DOHH2 (cell line): ENCODE data around the gene ZIC2.

Experiments
- H3F3A ChIP-seq: fragments of 200-600 bp; sonication (generic), shearing (Covaris generic); 2 replicates; pipeline ENCODE4 v1.6.0; 2016; ENCODE audit warnings: antibody characterized with exemption, mild to moderate bottlenecking; ENCODE audit not compliant: control insufficient read depth, insufficient read depth
- H3K27ac ChIP-seq: fragments of 200-600 bp; sonication (generic); 2 replicates; pipeline ENCODE4 v1.5.1; 2014; ENCODE audit warnings: low read depth, mild to moderate bottlenecking, low read length, moderate library complexity
- H3K27me3 ChIP-seq: fragments of 200-600 bp; sonication (generic); 2 replicates; pipeline ENCODE4 v1.6.1; 2014; ENCODE audit warnings: mild to moderate bottlenecking, low read length, mixed read lengths; ENCODE audit not compliant: control insufficient read depth
- H3K36me3 ChIP-seq: fragments of 200-600 bp; sonication (generic); 2 replicates; pipeline ENCODE4 v1.6.1; 2014; ENCODE audit warnings: mild to moderate bottlenecking, low read length, moderate library complexity, mixed read lengths; ENCODE audit not compliant: control insufficient read depth
- H3K4me1 ChIP-seq: fragments of 200-600 bp; sonication (generic); 2 replicates; pipeline ENCODE4 v1.6.1; 2014; ENCODE audit warnings: mild to moderate bottlenecking, low read length, mixed read lengths; ENCODE audit not compliant: control insufficient read depth
- H3K4me2 ChIP-seq: fragments of 200-600 bp; sonication (generic); 2 replicates; pipeline ENCODE4 v1.6.0; 2014; ENCODE audit warnings: mild to moderate bottlenecking, low read length, moderate library complexity
- H3K4me3 ChIP-seq: fragments of 200-600 bp; sonication (generic); 2 replicates; pipeline ENCODE4 v1.5.1; 2014; ENCODE audit warnings: mild to moderate bottlenecking, low read length, mixed read lengths
- H3K79me2 ChIP-seq: fragments of 200-600 bp; sonication (generic); 2 replicates; pipeline ENCODE4 v1.6.1; 2014; ENCODE audit warnings: mild to moderate bottlenecking, low read length, mixed read lengths; ENCODE audit not compliant: control insufficient read depth
- H3K9me2 ChIP-seq: fragments of 200-600 bp; sonication (generic); replicated peaks from 2 replicates; pipeline ENCODE4 v1.6.1; 2014; ENCODE audit warnings: mild to moderate bottlenecking, low read length, mixed read lengths; ENCODE audit not compliant: control insufficient read depth
- H3K9me3 ChIP-seq: fragments of 200-600 bp; sonication (generic); 2 replicates; pipeline ENCODE4 v1.6.1; 2014; ENCODE audit warnings: antibody characterized with exemption, low read length, mixed read lengths; ENCODE audit not compliant: control insufficient read depth, insufficient read depth
- H4K20me1 ChIP-seq: fragments of 200-600 bp; sonication (generic); 2 replicates; pipeline ENCODE4 v1.6.0; 2014; ENCODE audit warnings: low read depth, mild to moderate bottlenecking, antibody characterized with exemption, low read length, moderate library complexity; ENCODE audit not compliant: control insufficient read depth, insufficient read depth
- EZH2phosphoT487 ChIP-seq: fragments of 200-600 bp; sonication (generic); IDR thresholded peaks from 2 replicates; pipeline ENCODE4 v1.6.1; 2017; ENCODE audit warnings: borderline replicate concordance, mild to moderate bottlenecking, antibody characterized with exemption, low read length, moderate library complexity, mixed read lengths
- TF ChIP-seq, protein P1 (sequence below): fragments of 200-600 bp; sonication (generic); IDR thresholded peaks from one replicate; pipeline ENCODE4 v1.5.1; 2014; ENCODE audit warnings: antibody characterized with exemption, mild to moderate bottlenecking, low read depth, low read length; ENCODE audit not compliant: poor library complexity, severe bottlenecking

ZIC2 gene

DNA sequence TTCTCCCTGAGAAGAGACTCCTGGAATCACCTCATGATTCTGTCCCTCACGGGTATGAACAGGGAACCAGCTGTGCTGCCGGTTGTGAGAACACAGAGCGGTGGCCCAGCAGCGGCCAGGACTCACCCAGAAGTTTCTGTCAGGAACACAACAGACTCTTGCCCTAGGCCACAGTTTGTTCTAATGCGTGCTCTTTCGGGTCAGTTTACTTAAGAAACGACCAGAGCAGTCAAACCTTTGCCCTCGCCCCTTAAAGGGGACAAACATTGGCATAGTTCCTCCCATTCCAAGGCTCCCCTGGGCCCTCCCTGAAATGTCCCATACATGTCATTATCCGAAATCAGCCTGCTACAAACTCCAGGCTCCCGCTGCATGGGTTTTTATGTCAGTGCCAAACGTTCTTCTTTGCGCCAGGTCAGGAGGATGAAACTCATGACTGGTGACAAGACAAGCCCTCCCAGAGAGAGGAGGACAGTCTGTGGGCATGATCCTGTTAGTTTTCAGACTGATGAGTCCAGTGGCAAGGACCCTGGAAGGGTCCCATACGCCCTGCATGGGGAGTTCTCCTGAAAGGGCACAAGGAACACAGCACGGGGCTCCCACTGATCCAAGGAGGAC, 28.3 kb upstream of the ZIC2 start:
- Histone ChIP-seq H3K27ac (no peak overlapping the region), H3K36me3 (no peaks in the 10 kb centered on the region), H3F3A (no peaks in the 10 kb centered on the region), H3K4me2 (no peak overlapping the region), H3K9me3 (no peaks in the 10 kb centered on the region), H3K4me1 (no peaks in the 10 kb centered on the region), H3K9me2 (no peaks in the 10 kb centered on the region), H3K4me3 (no peak overlapping the region), H3K79me2 (no peaks in the 10 kb centered on the region), H3K27me3 (no peaks in the 10 kb centered on the region; the same call in 1 of the 2 replicates), H4K20me1 (no peaks in the 10 kb centered on the region)
- TF ChIP-seq, protein P1, sequence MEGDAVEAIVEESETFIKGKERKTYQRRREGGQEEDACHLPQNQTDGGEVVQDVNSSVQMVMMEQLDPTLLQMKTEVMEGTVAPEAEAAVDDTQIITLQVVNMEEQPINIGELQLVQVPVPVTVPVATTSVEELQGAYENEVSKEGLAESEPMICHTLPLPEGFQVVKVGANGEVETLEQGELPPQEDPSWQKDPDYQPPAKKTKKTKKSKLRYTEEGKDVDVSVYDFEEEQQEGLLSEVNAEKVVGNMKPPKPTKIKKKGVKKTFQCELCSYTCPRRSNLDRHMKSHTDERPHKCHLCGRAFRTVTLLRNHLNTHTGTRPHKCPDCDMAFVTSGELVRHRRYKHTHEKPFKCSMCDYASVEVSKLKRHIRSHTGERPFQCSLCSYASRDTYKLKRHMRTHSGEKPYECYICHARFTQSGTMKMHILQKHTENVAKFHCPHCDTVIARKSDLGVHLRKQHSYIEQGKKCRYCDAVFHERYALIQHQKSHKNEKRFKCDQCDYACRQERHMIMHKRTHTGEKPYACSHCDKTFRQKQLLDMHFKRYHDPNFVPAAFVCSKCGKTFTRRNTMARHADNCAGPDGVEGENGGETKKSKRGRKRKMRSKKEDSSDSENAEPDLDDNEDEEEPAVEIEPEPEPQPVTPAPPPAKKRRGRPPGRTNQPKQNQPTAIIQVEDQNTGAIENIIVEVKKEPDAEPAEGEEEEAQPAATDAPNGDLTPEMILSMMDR, result no peak
- no peak for TF ChIP-seq EZH2phosphoT487

DNA sequence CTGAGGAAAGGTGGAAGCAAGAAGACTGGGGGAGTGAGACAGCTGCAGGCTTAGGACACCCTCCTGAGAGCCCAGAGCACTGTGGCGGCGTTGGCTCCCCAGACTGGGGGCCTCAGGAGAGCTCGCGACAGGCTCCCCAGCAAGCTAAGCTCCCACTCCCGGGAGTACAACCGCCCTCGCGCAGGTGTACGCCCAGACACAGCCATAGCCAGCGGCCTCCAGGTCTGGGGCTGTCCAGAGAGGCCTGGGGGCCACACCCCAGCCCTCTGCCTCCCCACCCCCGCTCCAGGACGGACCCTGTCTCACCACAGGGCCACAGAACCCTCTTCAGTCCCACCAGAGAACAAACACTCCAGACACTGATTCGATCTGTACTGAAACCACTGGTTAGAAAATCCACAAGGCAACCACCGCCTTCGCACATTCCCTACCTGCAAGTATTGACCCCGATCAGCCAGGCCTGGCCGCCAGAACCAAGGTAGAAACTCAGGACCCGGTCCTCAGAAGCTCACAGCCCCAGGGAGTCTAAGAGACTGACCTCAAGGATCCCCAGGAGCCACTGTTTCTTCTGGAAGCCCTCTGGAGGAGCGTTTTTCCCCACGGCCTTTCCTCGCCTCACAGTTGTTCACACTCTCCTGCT, 26.4 kb upstream of the ZIC2 start:
- Histone ChIP-seq H3K9me3 (no peaks in the 10 kb centered on the region), H3K4me2 (no peak overlapping the region), H3K4me3 (no peak overlapping the region), H3F3A (no peaks in the 10 kb centered on the region), H4K20me1 (no peaks in the 10 kb centered on the region), H3K36me3 (no peaks in the 10 kb centered on the region), H3K27ac (no peak overlapping the region), H3K79me2 (no peaks in the 10 kb centered on the region), H3K4me1 (no peaks in the 10 kb centered on the region), H3K9me2 (no peaks in the 10 kb centered on the region), H3K27me3 (no peaks in the 10 kb centered on the region; the same call in 1 of the 2 replicates)
- no peak for TF ChIP-seq EZH2phosphoT487
- TF ChIP-seq, protein P1, result no peak

DNA sequence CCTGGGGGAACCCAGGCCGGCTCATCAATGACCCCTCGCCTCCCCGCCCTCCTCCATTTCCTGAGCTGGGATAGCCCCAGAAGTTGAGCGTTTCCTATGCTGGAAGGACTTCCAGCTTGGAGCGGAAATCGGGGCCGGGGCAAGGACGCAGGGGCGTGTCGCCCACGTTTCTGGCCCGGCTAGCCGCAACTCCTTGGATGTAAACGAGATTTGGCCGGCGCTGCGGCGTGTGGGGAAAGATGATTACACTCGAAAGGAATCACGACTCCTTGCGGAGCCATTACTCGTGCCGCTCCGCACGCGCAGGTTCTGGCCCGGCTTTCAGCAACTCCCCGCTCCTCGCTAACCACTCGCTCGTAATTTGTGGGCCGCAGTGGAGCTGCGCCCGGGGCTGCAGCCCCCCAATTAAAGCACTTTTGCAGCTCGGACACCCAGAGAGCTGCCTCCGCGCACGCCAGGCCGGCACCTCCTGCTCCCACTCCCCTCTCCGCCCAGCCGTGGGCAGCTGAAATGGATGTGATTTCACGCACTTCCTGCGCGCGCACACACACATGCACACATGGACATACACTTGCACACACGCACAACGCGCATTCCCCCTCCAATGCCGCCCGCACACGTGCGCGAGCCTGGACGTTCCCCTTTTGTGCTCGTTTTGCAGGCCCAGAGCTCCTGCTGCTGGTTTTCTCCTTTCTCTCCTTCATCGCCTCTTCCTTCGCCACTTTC, 25.7 kb upstream of the ZIC2 start:
- no peaks in the 10 kb centered on the region for H3K9me2 ChIP-seq
- H3F3A ChIP-seq, result no peaks in the 10 kb centered on the region
- no peaks in the 10 kb centered on the region for H3K79me2 ChIP-seq
- no peaks in the 10 kb centered on the region for H3K36me3 ChIP-seq
- TF ChIP-seq, protein P1, result no peak
- no peak for TF ChIP-seq EZH2phosphoT487
- no peaks in the 10 kb centered on the region for H3K27me3 ChIP-seq
- no peak overlapping the region for H3K4me2 ChIP-seq
- H4K20me1 ChIP-seq, result no peaks in the 10 kb centered on the region
- H3K4me1 ChIP-seq, result no peaks in the 10 kb centered on the region
- no peak overlapping the region for H3K4me3 ChIP-seq
- no peak overlapping the region for H3K27ac ChIP-seq
- no peaks in the 10 kb centered on the region for H3K9me3 ChIP-seq
